ENCODE measurements around the gene ZFAND4.

- TF ChIP-seq POLR2A (IDR thresholded peaks at IDR 0.05; ENCODE audit: low read depth, low read length) (no peak), MYC (IDR thresholded peaks at IDR 0.05; ENCODE audit: low read depth, low read length) (no peak), EZH2 (IDR thresholded peaks at IDR 0.05; ENCODE audit: borderline replicate concordance, low read depth, low read length, severe bottlenecking) (no peak), CTCF (IDR thresholded peaks at IDR 0.05; ENCODE audit: extremely low read depth in 1 of 2, insufficient read depth in 1 of 2, low read depth in 1 of 2, low read length in 2 of 2) (no peak)
These were observed 79.6 kb downstream of the ZFAND4 start for GRCh38 chr10:45592926-45593325.
